ENCODE measurements around the gene GPR152.
"Not testable (repeated sequence)": the region's sequence is repeated elsewhere in the genome, so short reads cannot be mapped to it uniquely, and the experiment has no call there.

GPR152 gene

GRCh38 chr11:67469508-67469811 lies 16.9 kb upstream of the GPR152 start:
- peak overlapping the region; percentile 8 for H3K27ac ChIP-seq (ENCODE audit: low read depth, low read length)
- 0 out of 2 replicates have a peak overlapping the region, but pooled peaks have one; percentile 41 for H3K9ac ChIP-seq (ENCODE audit: low read depth, low read length)
- H3K36me3 ChIP-seq (ENCODE audit: control insufficient read depth, insufficient read depth, low read length), result 0 out of 2 replicates have a peak, but pooled peaks cover 4% of the 10 kb centered on the region
- H3K9me3 ChIP-seq (ENCODE audit: control insufficient read depth, insufficient read depth, low read length), result no peaks in the 10 kb centered on the region
- H3K4me1 ChIP-seq (ENCODE audit: control insufficient read depth, insufficient read depth, low read length), result peaks cover 11% of the 10 kb centered on the region; the same call in 1 of the 2 replicates
- peak overlapping the region; percentile 70 for H3K4me3 ChIP-seq (ENCODE audit: low read depth, low read length)
- no peaks in the 10 kb centered on the region for H3K27me3 ChIP-seq (ENCODE audit: control insufficient read depth, insufficient read depth, low read length)

GRCh38 chr11:67468759-67469507 lies 16.4 kb upstream of the GPR152 start, which contains the start of gene TMEM134:
TMEM134 (minus strand) TSS chr11:67469251; CDS start chr11:67469192, 59 bp downstream.
- H3K27me3 ChIP-seq (ENCODE audit: control insufficient read depth, insufficient read depth, low read length), result no peaks in the 10 kb centered on the region
- peak within 1 kb of the TSS; percentile 73 for H3K27ac ChIP-seq (ENCODE audit: low read depth, low read length)
- H3K4me3 ChIP-seq (ENCODE audit: low read depth, low read length), result peak within 1 kb of the TSS; percentile 83
- peak within 1 kb of the TSS; percentile 52 for H3K9ac ChIP-seq (ENCODE audit: low read depth, low read length)
- H3K36me3 ChIP-seq (ENCODE audit: control insufficient read depth, insufficient read depth, low read length), result 0 out of 2 replicates have a peak, but pooled peaks cover 4% of the 10 kb centered on the region
- H3K4me1 ChIP-seq (ENCODE audit: control insufficient read depth, insufficient read depth, low read length), result peaks cover 16% of the 10 kb centered on the region; the same call in 1 of the 2 replicates
- H3K9me3 ChIP-seq (ENCODE audit: control insufficient read depth, insufficient read depth, low read length), result no peaks in the 10 kb centered on the region

- Histone ChIP-seq H3K36me3 (ENCODE audit: control insufficient read depth, insufficient read depth, low read length) (0 out of 2 replicates have a peak, but pooled peaks cover 4% of the 10 kb centered on the region), H3K9ac (ENCODE audit: low read depth, low read length) (peak overlapping the region; percentile 52; the same call in 1 of the 2 replicates), H3K27me3 (ENCODE audit: control insufficient read depth, insufficient read depth, low read length) (no peaks in the 10 kb centered on the region), H3K9me3 (ENCODE audit: control insufficient read depth, insufficient read depth, low read length) (no peaks in the 10 kb centered on the region), H3K4me3 (ENCODE audit: low read depth, low read length) (peak overlapping the region; percentile 83), H3K27ac (ENCODE audit: low read depth, low read length) (peak overlapping the region; percentile 73), H3K4me1 (ENCODE audit: control insufficient read depth, insufficient read depth, low read length) (peaks cover 17% of the 10 kb centered on the region; the same call in 1 of the 2 replicates)
These were observed 15.9 kb upstream of the GPR152 start for GRCh38 chr11:67468456-67468758.

- no peak overlapping the region for H3K27ac ChIP-seq (ENCODE audit: low read depth, low read length)
These were observed 15.5 kb upstream of the GPR152 start for GRCh38 chr11:67468056-67468455.

GRCh38 chr11:67466962-67467771 lies 14.6 kb upstream of the GPR152 start:
- Histone ChIP-seq H3K4me1 (ENCODE audit: control insufficient read depth, insufficient read depth, low read length) (peaks cover 17% of the 10 kb centered on the region; the same call in 1 of the 2 replicates), H3K9ac (ENCODE audit: low read depth, low read length) (no peak overlapping the region), H3K36me3 (ENCODE audit: control insufficient read depth, insufficient read depth, low read length) (0 out of 2 replicates have a peak, but pooled peaks cover 4% of the 10 kb centered on the region), H3K9me3 (ENCODE audit: control insufficient read depth, insufficient read depth, low read length) (no peaks in the 10 kb centered on the region), H3K27ac (ENCODE audit: low read depth, low read length) (no peak overlapping the region), H3K27me3 (ENCODE audit: control insufficient read depth, insufficient read depth, low read length) (no peaks in the 10 kb centered on the region), H3K4me3 (ENCODE audit: low read depth, low read length) (no peak overlapping the region; the same call in 1 of the 2 replicates)

More at GRCh38 chr11:67468056-67468455, 15.5 kb upstream of the GPR152 start:
- Histone ChIP-seq H3K4me3 (ENCODE audit: low read depth, low read length) (peak overlapping the region; percentile 83), H3K27me3 (ENCODE audit: control insufficient read depth, insufficient read depth, low read length) (no peaks in the 10 kb centered on the region), H3K9ac (ENCODE audit: low read depth, low read length) (no peak overlapping the region), H3K9me3 (ENCODE audit: control insufficient read depth, insufficient read depth, low read length) (no peaks in the 10 kb centered on the region), H3K4me1 (ENCODE audit: control insufficient read depth, insufficient read depth, low read length) (peaks cover 17% of the 10 kb centered on the region; the same call in 1 of the 2 replicates), H3K36me3 (ENCODE audit: control insufficient read depth, insufficient read depth, low read length) (0 out of 2 replicates have a peak, but pooled peaks cover 4% of the 10 kb centered on the region)

GRCh38 chr11:67466367-67466766 lies 13.8 kb upstream of the GPR152 start:
- H3K4me1 ChIP-seq (ENCODE audit: control insufficient read depth, insufficient read depth, low read length), result peaks cover 17% of the 10 kb centered on the region; the same call in 1 of the 2 replicates
- no peak overlapping the region for H3K27ac ChIP-seq (ENCODE audit: low read depth, low read length)
- no peaks in the 10 kb centered on the region for H3K27me3 ChIP-seq (ENCODE audit: control insufficient read depth, insufficient read depth, low read length)
- H3K36me3 ChIP-seq (ENCODE audit: control insufficient read depth, insufficient read depth, low read length), result 0 out of 2 replicates have a peak, but pooled peaks cover 4% of the 10 kb centered on the region
- H3K9me3 ChIP-seq (ENCODE audit: control insufficient read depth, insufficient read depth, low read length), result no peaks in the 10 kb centered on the region
- H3K4me3 ChIP-seq (ENCODE audit: low read depth, low read length), result no peak overlapping the region
- no peak overlapping the region for H3K9ac ChIP-seq (ENCODE audit: low read depth, low read length)

- H3K9me3 ChIP-seq (ENCODE audit: control insufficient read depth, insufficient read depth, low read length); H3K27me3 ChIP-seq (ENCODE audit: control insufficient read depth, insufficient read depth, low read length); H3K36me3 ChIP-seq (ENCODE audit: control insufficient read depth, insufficient read depth, low read length): not testable (repeated sequence)
- Histone ChIP-seq H3K4me1 (ENCODE audit: control insufficient read depth, insufficient read depth, low read length) (peaks cover 17% of the 10 kb centered on the region; the same call in 1 of the 2 replicates), H3K9ac (ENCODE audit: low read depth, low read length) (peak overlapping the region; percentile 71; the same call in 1 of the 2 replicates), H3K4me3 (ENCODE audit: low read depth, low read length) (peak overlapping the region; percentile 76), H3K27ac (ENCODE audit: low read depth, low read length) (peak overlapping the region; percentile 91)
These were observed 13.0 kb upstream of the GPR152 start for GRCh38 chr11:67465530-67465929.

- Histone ChIP-seq H3K27me3 (ENCODE audit: control insufficient read depth, insufficient read depth, low read length) (no peaks in the 10 kb centered on the region), H3K36me3 (ENCODE audit: control insufficient read depth, insufficient read depth, low read length) (0 out of 2 replicates have a peak, but pooled peaks cover 4% of the 10 kb centered on the region), H3K27ac (ENCODE audit: low read depth, low read length) (peak overlapping the region; percentile 91), H3K4me1 (ENCODE audit: control insufficient read depth, insufficient read depth, low read length) (peaks cover 17% of the 10 kb centered on the region; the same call in 1 of the 2 replicates), H3K9ac (ENCODE audit: low read depth, low read length) (peak overlapping the region; percentile 71), H3K9me3 (ENCODE audit: control insufficient read depth, insufficient read depth, low read length) (no peaks in the 10 kb centered on the region), H3K4me3 (ENCODE audit: low read depth, low read length) (peak overlapping the region; percentile 76)
These were observed 12.6 kb upstream of the GPR152 start for GRCh38 chr11:67465189-67465510.

- Histone ChIP-seq H3K9me3 (ENCODE audit: control insufficient read depth, insufficient read depth, low read length) (no peaks in the 10 kb centered on the region), H3K36me3 (ENCODE audit: control insufficient read depth, insufficient read depth, low read length) (0 out of 2 replicates have a peak, but pooled peaks cover 4% of the 10 kb centered on the region), H3K27ac (ENCODE audit: low read depth, low read length) (peak overlapping the region; percentile 91), H3K27me3 (ENCODE audit: control insufficient read depth, insufficient read depth, low read length) (no peaks in the 10 kb centered on the region), H3K9ac (ENCODE audit: low read depth, low read length) (peak overlapping the region; percentile 71), H3K4me1 (ENCODE audit: control insufficient read depth, insufficient read depth, low read length) (peaks cover 17% of the 10 kb centered on the region; the same call in 1 of the 2 replicates), H3K4me3 (ENCODE audit: low read depth, low read length) (peak overlapping the region; percentile 76)
These were observed 12.1 kb upstream of the GPR152 start for GRCh38 chr11:67464411-67465188.

- no peaks in the 10 kb centered on the region for H3K27me3 ChIP-seq (ENCODE audit: control insufficient read depth, insufficient read depth, low read length)
- no peak overlapping the region for H3K9ac ChIP-seq (ENCODE audit: low read depth, low read length)
- H3K9me3 ChIP-seq (ENCODE audit: control insufficient read depth, insufficient read depth, low read length), result no peaks in the 10 kb centered on the region
- H3K36me3 ChIP-seq (ENCODE audit: control insufficient read depth, insufficient read depth, low read length), result 0 out of 2 replicates have a peak, but pooled peaks cover 4% of the 10 kb centered on the region
- H3K4me1 ChIP-seq (ENCODE audit: control insufficient read depth, insufficient read depth, low read length), result peaks cover 17% of the 10 kb centered on the region; the same call in 1 of the 2 replicates
- H3K27ac ChIP-seq (ENCODE audit: low read depth, low read length), result peak overlapping the region; percentile 20
- H3K4me3 ChIP-seq (ENCODE audit: low read depth, low read length), result peak overlapping the region; percentile 44; the same call in 1 of the 2 replicates
These were observed 11.3 kb upstream of the GPR152 start for GRCh38 chr11:67463680-67464410.
